ENCODE results near the gene WASL. TPM values are rescaled to one million over a fixed set of nuclear protein-coding genes. Genes with fewer than 3 reads are reported as not detected.

Gene WASL
- total RNA-seq, 4 donors from 2014 or later, result 42.5 to 55.9 (median 47.9) TPM

DNA sequence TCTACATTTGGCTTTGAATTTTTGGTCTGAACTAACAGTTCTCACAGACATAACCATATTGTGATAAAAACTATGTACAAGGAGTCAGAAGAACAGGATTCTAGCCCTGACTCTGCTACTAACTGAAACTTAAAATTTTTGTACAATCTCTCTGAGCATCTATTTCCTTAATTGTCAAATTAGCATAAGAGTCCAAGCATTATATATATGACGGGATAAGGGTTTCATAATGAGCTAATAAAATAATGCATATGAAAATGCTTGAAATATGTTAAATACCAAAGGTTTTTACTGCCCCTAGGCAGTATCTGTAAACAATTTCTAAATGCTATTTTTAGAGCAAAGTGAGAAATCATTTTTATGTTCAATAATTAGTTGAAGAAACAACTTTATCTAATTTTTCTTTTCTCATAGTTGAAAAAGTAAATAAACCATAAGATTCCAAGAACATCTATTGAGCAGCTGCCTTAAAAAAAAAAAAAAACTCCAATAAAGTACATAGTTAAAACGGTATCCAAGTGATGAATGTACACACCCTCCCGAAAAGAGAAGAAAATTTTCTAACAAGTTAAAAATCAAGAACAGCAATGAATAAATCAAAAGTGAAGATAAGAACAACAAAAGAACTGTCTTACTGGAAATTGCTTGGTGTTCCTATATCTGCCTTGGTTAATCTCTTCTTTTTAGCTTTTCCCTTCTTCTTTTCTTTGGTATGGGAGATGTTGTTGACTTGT lies 52.7 kb downstream of the WASL start:
- H3K36me3 ChIP-seq, result peaks cover 4 to 77% of the 10 kb centered on the region in 2 donors
- TF ChIP-seq POLR2A (IDR thresholded peaks at IDR 0.05) (no peak), POLR2AphosphoS5 (IDR thresholded peaks at IDR 0.05) (no peak)
- TF ChIP-seq, protein P1, sequence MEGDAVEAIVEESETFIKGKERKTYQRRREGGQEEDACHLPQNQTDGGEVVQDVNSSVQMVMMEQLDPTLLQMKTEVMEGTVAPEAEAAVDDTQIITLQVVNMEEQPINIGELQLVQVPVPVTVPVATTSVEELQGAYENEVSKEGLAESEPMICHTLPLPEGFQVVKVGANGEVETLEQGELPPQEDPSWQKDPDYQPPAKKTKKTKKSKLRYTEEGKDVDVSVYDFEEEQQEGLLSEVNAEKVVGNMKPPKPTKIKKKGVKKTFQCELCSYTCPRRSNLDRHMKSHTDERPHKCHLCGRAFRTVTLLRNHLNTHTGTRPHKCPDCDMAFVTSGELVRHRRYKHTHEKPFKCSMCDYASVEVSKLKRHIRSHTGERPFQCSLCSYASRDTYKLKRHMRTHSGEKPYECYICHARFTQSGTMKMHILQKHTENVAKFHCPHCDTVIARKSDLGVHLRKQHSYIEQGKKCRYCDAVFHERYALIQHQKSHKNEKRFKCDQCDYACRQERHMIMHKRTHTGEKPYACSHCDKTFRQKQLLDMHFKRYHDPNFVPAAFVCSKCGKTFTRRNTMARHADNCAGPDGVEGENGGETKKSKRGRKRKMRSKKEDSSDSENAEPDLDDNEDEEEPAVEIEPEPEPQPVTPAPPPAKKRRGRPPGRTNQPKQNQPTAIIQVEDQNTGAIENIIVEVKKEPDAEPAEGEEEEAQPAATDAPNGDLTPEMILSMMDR (IDR thresholded peaks at IDR 0.05), result no peak
- no peak for ATAC-seq
- H3K4me1 ChIP-seq, result no peaks in the 10 kb centered on the region
- H3K4me3 ChIP-seq, result no peak overlapping the region
- no peaks in the 10 kb centered on the region for H3K9me3 ChIP-seq
- WGBS, 2 donors (ENCODE audit: low coverage in 1 of 2), result 70 to 87% methylated on average over 3 of the region's 3 CpGs
- H3K27ac ChIP-seq, result no peak overlapping the region
- no peaks in the 10 kb centered on the region for H3K27me3 ChIP-seq

DNA sequence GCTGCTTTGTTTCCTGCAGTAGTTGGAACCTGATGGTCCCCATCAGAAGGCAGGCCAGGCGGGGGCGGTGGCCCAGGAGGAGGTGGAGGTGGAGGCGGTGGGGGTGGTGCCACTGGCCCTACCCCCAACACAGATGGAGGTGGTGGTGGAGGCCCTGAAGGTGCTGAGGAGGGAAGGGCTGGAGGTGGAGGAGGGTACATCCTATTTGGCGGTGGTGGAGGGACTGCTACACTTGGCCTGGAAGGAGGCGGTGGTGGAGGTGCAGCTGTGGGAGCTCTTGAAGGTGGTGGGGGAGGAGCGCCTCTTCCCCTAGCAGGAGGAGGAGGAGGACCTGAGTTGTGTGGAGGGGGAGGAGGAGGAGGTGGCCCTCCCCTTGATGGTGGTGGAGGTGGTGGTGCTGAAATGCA lies 56.3 kb downstream of the WASL start:
- H3K4me3 ChIP-seq, result no peak overlapping the region
- H3K36me3 ChIP-seq, result peaks cover 0 to 75% of the 10 kb centered on the region in 2 donors
- WGBS, 2 donors (ENCODE audit: low coverage in 1 of 2), result 83 to 100% methylated on average over 1 to 2 of the region's 6 CpGs
- H3K27me3 ChIP-seq, result no peaks in the 10 kb centered on the region
- no peak for ATAC-seq
- TF ChIP-seq, protein P1 (IDR thresholded peaks at IDR 0.05), result no peak
- no peak for TF ChIP-seq POLR2A (IDR thresholded peaks at IDR 0.05)
- TF ChIP-seq EP300 (IDR thresholded peaks at IDR 0.05), result no peak
- no peak for TF ChIP-seq POLR2AphosphoS5 (IDR thresholded peaks at IDR 0.05)
- no peaks in the 10 kb centered on the region for H3K9me3 ChIP-seq
- peaks cover 0 to 10% (median 0%) of the 10 kb centered on the region in 3 donors for H3K4me1 ChIP-seq
- no peak overlapping the region for H3K27ac ChIP-seq

DNA sequence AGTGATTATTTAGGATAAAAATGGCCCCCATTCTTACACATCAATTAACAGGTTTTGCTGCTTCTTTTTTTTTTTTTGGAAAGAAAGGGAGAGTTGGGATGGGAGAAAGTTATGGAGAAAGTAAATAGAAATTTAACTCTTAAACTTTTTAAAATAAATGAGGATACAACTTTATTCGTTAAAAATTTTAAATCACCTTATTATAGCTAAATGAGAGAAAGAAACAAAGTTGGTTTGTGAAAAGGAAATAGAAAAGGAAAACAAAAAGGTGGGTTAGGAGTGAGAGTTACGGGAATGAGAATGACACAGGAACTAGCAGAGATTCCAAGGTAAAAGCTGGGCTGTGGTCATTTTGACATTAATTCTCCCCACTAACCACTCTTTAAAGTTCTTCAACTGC lies 58.3 kb downstream of the WASL start:
- ATAC-seq, result no peak
- TF ChIP-seq EP300 (IDR thresholded peaks at IDR 0.05) (no peak), POLR2AphosphoS5 (IDR thresholded peaks at IDR 0.05) (no peak), POLR2A (IDR thresholded peaks at IDR 0.05) (no peak)
- TF ChIP-seq, protein P1 (IDR thresholded peaks at IDR 0.05), result no peak
- Histone ChIP-seq H3K27ac (no peak overlapping the region), H3K9me3 (no peaks in the 10 kb centered on the region), H3K4me3 (no peak overlapping the region), H3K27me3 (no peaks in the 10 kb centered on the region), H3K4me1 (peaks cover 0 to 10% (median 0%) of the 10 kb centered on the region in 3 donors), H3K36me3 (peaks cover 0 to 73% of the 10 kb centered on the region in 2 donors)
- WGBS, 2 donors (ENCODE audit: low coverage in 1 of 2), result 95 to 100% methylated on average over 2 of the region's 2 CpGs

DNA sequence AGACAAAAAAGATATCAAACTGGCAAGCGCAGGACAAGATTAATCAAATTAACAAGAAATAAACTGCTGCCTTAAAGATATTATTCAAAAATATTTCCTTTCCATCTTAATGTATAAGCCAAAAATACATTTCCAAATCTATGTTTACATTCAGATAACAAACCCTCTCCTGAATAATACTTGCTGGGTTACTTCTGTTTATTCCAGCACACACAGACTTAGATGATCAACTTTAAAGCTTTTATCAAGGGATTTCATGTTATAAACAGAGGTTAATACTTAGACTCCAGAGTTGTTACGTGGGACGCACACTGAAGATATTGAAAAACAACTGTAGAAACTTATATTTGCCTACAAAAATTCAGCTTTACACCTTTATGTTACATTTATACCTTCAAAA lies 59.6 kb downstream of the WASL start:
- H3K4me3 ChIP-seq, result no peak overlapping the region
- H3K27me3 ChIP-seq, result no peaks in the 10 kb centered on the region
- peaks cover 0 to 10% (median 0%) of the 10 kb centered on the region in 3 donors for H3K4me1 ChIP-seq
- H3K9me3 ChIP-seq, result no peaks in the 10 kb centered on the region
- WGBS, 2 donors (ENCODE audit: low coverage in 1 of 2), result 48 to 61% methylated on average over 3 of the region's 3 CpGs
- no peak overlapping the region for H3K27ac ChIP-seq
- peaks cover 0 to 69% of the 10 kb centered on the region in 2 donors for H3K36me3 ChIP-seq
- ATAC-seq, result no peak
- no peak for TF ChIP-seq POLR2AphosphoS5 (IDR thresholded peaks at IDR 0.05)
- TF ChIP-seq, protein P1 (IDR thresholded peaks at IDR 0.05), result no peak
- no peak for TF ChIP-seq EP300 (IDR thresholded peaks at IDR 0.05)
- TF ChIP-seq POLR2A (IDR thresholded peaks at IDR 0.05), result no peak

DNA sequence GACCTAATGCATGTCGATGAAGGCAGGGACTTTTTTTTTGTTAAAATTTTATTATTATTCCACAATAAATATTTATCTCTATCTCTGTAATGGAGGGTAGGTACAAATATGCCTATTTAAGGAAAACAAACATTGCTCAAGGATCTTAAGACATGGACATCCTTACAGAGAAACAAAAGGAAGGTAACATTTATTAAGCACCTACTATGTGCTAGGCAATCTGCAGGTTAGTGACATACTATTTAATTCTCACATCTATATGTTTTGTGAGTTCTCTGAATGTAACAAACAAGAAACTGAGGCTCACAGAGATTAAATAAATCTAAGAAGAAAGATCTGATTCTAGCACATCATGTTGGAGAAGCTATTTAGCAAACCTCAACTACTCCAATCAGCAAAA lies 61.1 kb downstream of the WASL start:
- H3K4me1 ChIP-seq, result peaks cover 0 to 10% (median 0%) of the 10 kb centered on the region in 3 donors
- H3K9me3 ChIP-seq, result no peaks in the 10 kb centered on the region
- H3K27ac ChIP-seq, result no peak overlapping the region
- TF ChIP-seq, protein P1 (IDR thresholded peaks at IDR 0.05), result no peak
- TF ChIP-seq POLR2A (IDR thresholded peaks at IDR 0.05) (no peak), POLR2AphosphoS5 (IDR thresholded peaks at IDR 0.05) (no peak)
- 83 to 100% methylated on average over 1 of the region's 1 CpG for WGBS, 2 donors (ENCODE audit: low coverage in 1 of 2)
- no peak for ATAC-seq
- H3K27me3 ChIP-seq, result no peaks in the 10 kb centered on the region
- peaks cover 0 to 71% of the 10 kb centered on the region in 2 donors for H3K36me3 ChIP-seq
- H3K4me3 ChIP-seq, result no peak overlapping the region
